Hepatocyte (in vitro differentiated cells): ENCODE data around the gene RGL3.

Source experiments
- EZH2 ChIP-seq: fragments of 200-600 bp; sonication (generic); IDR thresholded peaks from 2 replicates; pipeline ENCODE4 v1.6.1; 2016; ENCODE audit warnings: antibody characterized with exemption, mild to moderate bottlenecking, borderline replicate concordance
- EZH2phosphoT487 ChIP-seq: fragments of 200-600 bp; sonication (generic); IDR thresholded peaks from one replicate; pipeline ENCODE4 v1.6.1; 2018; ENCODE audit warnings: antibody characterized with exemption, mild to moderate bottlenecking, low read depth, moderate library complexity; ENCODE audit not compliant: unreplicated experiment, severe bottlenecking
- TF ChIP-seq, protein P1 (sequence below): fragments of 200-600 bp; sonication (generic); IDR thresholded peaks from 2 replicates; pipeline ENCODE4 v1.5.1; 2016; ENCODE audit warnings: antibody characterized with exemption, mild to moderate bottlenecking; ENCODE audit not compliant: poor library complexity

DNA sequence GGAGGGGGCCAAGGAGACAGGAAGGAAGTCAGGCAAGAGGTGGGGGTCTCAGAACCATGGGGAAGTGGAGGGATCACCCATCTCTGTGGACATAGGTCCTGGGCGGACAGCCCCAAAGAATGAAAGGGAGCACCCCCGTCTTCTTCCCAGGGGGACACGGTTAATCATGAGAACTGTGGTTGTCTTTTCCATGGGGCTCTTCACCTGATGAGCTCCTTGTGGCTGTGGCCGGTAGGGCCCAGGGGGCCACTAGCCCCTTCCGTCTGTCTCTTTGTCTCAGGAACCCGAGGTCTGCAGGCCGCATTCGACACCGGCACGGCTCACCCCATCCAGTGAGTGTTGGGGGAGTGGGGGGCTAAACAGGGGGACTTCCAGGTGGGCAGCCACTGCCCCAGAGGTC is 55.2 kb downstream of the RGL3 start:
- TF ChIP-seq, protein P1, sequence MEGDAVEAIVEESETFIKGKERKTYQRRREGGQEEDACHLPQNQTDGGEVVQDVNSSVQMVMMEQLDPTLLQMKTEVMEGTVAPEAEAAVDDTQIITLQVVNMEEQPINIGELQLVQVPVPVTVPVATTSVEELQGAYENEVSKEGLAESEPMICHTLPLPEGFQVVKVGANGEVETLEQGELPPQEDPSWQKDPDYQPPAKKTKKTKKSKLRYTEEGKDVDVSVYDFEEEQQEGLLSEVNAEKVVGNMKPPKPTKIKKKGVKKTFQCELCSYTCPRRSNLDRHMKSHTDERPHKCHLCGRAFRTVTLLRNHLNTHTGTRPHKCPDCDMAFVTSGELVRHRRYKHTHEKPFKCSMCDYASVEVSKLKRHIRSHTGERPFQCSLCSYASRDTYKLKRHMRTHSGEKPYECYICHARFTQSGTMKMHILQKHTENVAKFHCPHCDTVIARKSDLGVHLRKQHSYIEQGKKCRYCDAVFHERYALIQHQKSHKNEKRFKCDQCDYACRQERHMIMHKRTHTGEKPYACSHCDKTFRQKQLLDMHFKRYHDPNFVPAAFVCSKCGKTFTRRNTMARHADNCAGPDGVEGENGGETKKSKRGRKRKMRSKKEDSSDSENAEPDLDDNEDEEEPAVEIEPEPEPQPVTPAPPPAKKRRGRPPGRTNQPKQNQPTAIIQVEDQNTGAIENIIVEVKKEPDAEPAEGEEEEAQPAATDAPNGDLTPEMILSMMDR, result no peak
- TF ChIP-seq EZH2phosphoT487, result no peak
- no peak for TF ChIP-seq EZH2
